Uterus (tissue), 2 donors: ENCODE results near the gene ARVCF.

Source experiments
- POLR2A ChIP-seq, 2 donors: fragments of 450-650 bp; IDR thresholded peaks; one replicate each; pipeline ENCODE4 v1.6.1; 2016; ENCODE audit warnings: antibody characterized with exemption in 2 of 2, mild to moderate bottlenecking in 1 of 2, moderate library complexity in 1 of 2
- TF ChIP-seq, protein P1 (sequence below), 4 experiments: fragments of 200-600 bp in 2 of 4; fragments of 450-650 bp in 2 of 4; sonication (generic) in 2 of 4; IDR thresholded peaks; one replicate each; pipeline ENCODE4 v1.5.1; 2016 to 2019; ENCODE audit warnings: antibody characterized with exemption in 4 of 4, mild to moderate bottlenecking in 2 of 4, moderate library complexity in 1 of 4

DNA sequence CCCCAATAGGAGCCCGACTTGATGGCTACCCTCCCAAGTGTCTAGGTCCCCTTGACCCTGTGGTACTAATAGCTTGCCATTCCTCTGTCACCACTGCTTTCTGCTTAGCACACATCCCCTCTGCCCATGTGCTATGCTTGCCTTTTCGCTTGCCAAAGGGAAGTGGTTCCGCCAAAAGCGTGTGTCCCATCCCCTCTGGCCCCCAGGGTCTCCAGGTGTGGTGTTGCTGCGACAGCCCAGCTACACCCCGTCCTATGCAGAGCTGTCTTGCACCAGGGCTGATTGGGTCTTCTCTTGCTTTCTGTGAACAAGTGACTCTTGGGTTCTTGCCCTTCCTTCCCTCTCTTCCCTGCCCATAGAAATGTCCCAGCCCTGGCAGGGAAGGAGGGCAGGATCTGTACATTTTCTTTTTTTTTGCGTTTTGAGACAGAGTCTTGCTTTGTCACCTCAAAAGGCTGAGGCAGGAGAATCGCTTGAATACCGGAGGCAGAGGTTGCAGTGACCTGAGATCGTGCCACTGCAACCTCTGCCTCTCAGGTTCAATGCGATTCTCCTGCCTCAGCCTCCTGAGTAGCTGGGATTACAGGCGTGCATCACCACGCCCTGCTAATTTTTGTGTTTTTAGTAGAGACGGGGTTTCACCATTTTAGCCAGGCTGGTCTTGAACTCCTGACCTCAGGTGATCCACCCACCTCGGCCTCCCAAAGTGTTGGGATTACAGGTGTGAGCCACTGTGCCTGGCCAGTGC lies 8.2 kb upstream of the ARVCF start:
- TF ChIP-seq POLR2A (IDR thresholded peaks at IDR 0.05), result no peak
- TF ChIP-seq, protein P1, sequence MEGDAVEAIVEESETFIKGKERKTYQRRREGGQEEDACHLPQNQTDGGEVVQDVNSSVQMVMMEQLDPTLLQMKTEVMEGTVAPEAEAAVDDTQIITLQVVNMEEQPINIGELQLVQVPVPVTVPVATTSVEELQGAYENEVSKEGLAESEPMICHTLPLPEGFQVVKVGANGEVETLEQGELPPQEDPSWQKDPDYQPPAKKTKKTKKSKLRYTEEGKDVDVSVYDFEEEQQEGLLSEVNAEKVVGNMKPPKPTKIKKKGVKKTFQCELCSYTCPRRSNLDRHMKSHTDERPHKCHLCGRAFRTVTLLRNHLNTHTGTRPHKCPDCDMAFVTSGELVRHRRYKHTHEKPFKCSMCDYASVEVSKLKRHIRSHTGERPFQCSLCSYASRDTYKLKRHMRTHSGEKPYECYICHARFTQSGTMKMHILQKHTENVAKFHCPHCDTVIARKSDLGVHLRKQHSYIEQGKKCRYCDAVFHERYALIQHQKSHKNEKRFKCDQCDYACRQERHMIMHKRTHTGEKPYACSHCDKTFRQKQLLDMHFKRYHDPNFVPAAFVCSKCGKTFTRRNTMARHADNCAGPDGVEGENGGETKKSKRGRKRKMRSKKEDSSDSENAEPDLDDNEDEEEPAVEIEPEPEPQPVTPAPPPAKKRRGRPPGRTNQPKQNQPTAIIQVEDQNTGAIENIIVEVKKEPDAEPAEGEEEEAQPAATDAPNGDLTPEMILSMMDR (IDR thresholded peaks at IDR 0.05), result no peak
